ENCODE measurements around the gene BTBD16. TPM values are rescaled to one million over a fixed set of nuclear protein-coding genes. Genes with fewer than 3 reads are reported as not detected.

The BTBD16 gene
- total RNA-seq, 6 experiments from 2014 or later: not detected

DNA sequence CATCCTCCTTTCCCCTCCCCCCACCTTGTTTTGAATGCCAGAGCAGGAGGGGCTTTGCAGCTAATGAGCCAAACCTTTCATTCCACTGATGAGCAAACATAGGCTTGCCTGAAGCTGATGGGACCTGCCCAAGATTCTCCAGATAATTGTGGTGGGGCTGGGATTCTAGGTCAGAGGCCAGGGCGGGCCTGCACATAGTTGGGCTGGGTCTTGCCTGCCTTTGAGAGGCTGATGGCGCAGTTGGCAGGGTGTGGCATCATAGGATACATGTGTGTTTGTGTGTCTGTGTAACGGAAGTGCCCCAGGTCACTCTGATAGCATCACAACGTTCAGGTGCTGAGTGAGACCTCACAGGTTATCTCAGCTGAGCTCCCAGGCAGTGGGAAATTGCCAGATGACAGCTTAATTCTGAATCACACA lies 22.9 kb downstream of the BTBD16 start:
- TF ChIP-seq CTCF (IDR thresholded peaks at IDR 0.05): no peak
- H3K36me3 Mint-ChIP-seq (ENCODE audit: low read depth): no peaks in the 10 kb centered on the region
- H3K27ac Mint-ChIP-seq: no peak overlapping the region
- H3K4me1 Mint-ChIP-seq (ENCODE audit: low read depth): peaks cover 21% of the 10 kb centered on the region
- H3K27me3 Mint-ChIP-seq (ENCODE audit: insufficient read depth): peaks cover 21% of the 10 kb centered on the region
- no peak for DNase-seq
- H3K9me3 Mint-ChIP-seq: no peaks in the 10 kb centered on the region
- H3K4me3 Mint-ChIP-seq: no peak overlapping the region

DNA sequence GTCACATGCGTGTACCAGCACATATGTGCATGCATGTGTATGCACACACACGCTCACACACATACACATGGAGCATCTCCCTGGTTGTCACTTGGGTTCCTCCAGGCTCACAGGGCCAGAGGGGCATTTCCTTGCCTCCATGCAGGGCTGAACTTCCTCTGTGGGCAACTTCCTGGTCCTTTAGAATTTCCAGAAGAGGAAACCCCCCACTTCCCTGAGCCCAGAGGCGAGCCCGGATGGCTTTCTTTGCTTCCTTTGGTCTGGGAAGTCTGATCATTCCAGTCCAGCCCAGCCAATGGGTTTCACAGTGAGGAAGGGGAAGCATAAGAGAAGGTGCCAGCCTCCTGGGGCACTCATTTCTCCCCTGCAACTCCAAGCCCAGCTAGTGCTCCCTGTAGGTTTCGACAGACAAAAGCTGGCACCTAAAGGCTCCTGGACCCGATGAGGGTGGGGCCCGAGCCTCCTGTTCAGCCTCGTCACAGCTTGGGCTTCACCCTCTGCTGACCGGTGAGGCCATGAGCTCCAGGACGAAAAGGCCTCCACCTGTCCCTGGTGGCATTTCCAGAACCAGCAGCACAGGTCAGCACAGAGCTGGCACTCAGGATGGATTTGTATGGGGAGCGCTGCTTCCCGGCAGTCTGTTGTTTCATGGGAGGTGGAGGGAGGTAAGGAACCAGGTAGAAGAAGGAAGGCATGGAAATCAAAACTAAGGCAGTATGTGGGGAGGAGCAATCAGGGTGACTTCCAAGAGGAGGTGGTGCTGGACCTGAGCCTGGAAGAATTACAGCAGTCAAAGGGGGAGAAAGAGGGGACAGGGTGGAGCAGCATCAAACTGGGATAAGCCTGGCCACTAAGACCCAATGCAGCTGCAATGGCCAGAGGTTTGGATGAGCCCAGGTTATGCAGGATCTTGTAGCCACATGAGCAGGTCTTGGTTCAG lies 23.7 kb downstream of the BTBD16 start:
- no peak for TF ChIP-seq CTCF (IDR thresholded peaks at IDR 0.05)
- Mint-ChIP-seq H3K4me3 (no peak overlapping the region), H3K36me3 (ENCODE audit: low read depth) (no peaks in the 10 kb centered on the region), H3K27ac (no peak overlapping the region), H3K27me3 (ENCODE audit: insufficient read depth) (peaks cover 21% of the 10 kb centered on the region), H3K9me3 (no peaks in the 10 kb centered on the region), H3K4me1 (ENCODE audit: low read depth) (peaks cover 28% of the 10 kb centered on the region)
- no peak for DNase-seq

DNA sequence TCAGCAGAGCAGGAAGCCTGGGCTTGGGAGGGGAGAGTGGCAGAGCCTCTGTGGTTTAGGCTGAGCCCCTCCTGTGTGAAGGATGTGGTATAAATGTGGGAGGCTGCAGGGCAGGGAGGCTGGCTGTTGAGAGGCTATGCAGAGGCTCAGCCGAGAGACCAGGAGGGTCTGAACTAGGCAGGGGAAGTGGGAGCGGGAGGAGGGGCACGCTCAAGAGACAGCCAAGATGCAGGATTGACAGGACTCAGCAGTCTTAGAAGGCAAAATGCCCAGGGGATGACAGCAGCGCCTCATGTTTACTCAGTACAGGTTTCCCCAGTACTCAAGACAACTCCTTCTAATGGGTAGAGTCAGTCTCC lies 24.3 kb downstream of the BTBD16 start:
- H3K27ac Mint-ChIP-seq: no peak overlapping the region
- H3K36me3 Mint-ChIP-seq (ENCODE audit: low read depth): no peaks in the 10 kb centered on the region
- peaks cover 21% of the 10 kb centered on the region for H3K27me3 Mint-ChIP-seq (ENCODE audit: insufficient read depth)
- TF ChIP-seq CTCF (IDR thresholded peaks at IDR 0.05): no peak
- no peak for DNase-seq
- H3K4me1 Mint-ChIP-seq (ENCODE audit: low read depth): peaks cover 28% of the 10 kb centered on the region
- no peaks in the 10 kb centered on the region for H3K9me3 Mint-ChIP-seq
- H3K4me3 Mint-ChIP-seq: no peak overlapping the region

- peaks cover 38% of the 10 kb centered on the region for H3K4me1 Mint-ChIP-seq (ENCODE audit: low read depth)
- no peaks in the 10 kb centered on the region for H3K9me3 Mint-ChIP-seq
- H3K27me3 Mint-ChIP-seq (ENCODE audit: insufficient read depth): peaks cover 22% of the 10 kb centered on the region
- H3K36me3 Mint-ChIP-seq (ENCODE audit: low read depth): no peaks in the 10 kb centered on the region
- no peak overlapping the region for H3K27ac Mint-ChIP-seq
- DNase-seq: no peak
- TF ChIP-seq CTCF (IDR thresholded peaks at IDR 0.05): no peak
- H3K4me3 Mint-ChIP-seq: no peak overlapping the region
These were observed 25.4 kb downstream of the BTBD16 start for GRCh38 chr10:122296363-122297120.

- Mint-ChIP-seq H3K27me3 (ENCODE audit: insufficient read depth) (peaks cover 24% of the 10 kb centered on the region), H3K9me3 (no peaks in the 10 kb centered on the region), H3K27ac (no peak overlapping the region), H3K4me1 (ENCODE audit: low read depth) (peaks cover 38% of the 10 kb centered on the region), H3K36me3 (ENCODE audit: low read depth) (no peaks in the 10 kb centered on the region), H3K4me3 (no peak overlapping the region)
- no peak for DNase-seq
- no peak for TF ChIP-seq CTCF (IDR thresholded peaks at IDR 0.05)
These were observed 26.5 kb downstream of the BTBD16 start for GRCh38 chr10:122297583-122297982.
